Measurements from ENCODE around the gene PABPN1L.
"Not testable (repeated sequence)": the region's sequence is repeated elsewhere in the genome, so short reads cannot be mapped to it uniquely, and the experiment has no call there.

PABPN1L gene

DNA sequence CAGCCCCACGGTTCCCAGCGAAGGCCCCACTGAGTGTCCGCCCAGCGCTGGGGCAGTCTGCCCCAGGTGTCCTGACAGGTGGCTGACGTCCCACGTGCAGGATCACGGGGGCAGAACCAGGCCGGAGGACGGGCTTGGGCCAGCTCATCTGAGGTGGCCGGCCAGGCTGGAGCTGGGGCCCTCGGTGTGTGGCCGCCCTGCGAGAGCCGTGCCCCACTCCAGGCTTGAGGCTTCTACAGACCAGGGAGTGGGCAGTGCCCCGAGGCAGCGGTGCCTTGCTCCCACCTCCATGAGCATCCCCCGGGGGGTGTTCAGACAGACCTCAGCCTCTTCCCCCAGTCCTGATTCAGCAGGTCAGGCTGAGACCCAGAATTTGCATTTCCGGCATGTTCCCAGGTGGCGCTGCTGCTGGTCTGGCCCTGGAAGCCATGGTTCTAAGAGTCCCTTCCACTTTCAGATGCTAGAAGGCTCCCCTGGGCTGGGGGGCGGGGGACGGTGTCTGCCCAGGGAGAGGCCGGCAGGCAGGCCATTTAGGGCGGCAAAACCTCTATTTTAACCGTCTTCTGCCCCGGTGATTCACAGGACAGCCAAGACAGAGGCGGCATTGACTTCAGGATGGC is 35.4 kb upstream of the PABPN1L start:
- in situ Hi-C loops (cut with HindIII; ENCODE audit: low sequenced_read_pairs) = no loop called here

DNA sequence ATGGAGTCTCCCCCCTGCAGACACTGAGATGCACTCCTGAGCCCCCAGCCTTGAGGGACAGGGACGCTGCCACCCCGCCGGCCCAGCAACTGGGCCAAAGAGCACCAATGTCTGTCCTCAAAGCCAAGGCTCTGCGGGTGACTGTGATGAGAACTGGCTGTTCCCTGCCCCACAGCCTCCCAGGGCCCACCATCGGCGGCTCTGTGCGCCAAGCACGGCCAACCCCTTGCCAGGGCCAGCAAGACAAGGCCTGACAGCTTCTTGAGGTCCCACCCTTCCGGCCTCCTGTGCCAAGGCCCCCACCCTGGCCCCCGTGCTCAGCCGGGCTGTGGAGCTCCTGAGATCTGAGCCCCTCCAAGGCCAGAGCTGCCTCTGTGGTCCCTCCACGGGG is 34.2 kb upstream of the PABPN1L start:
- in situ Hi-C loops (cut with HindIII; ENCODE audit: low sequenced_read_pairs) = no loop called here

DNA sequence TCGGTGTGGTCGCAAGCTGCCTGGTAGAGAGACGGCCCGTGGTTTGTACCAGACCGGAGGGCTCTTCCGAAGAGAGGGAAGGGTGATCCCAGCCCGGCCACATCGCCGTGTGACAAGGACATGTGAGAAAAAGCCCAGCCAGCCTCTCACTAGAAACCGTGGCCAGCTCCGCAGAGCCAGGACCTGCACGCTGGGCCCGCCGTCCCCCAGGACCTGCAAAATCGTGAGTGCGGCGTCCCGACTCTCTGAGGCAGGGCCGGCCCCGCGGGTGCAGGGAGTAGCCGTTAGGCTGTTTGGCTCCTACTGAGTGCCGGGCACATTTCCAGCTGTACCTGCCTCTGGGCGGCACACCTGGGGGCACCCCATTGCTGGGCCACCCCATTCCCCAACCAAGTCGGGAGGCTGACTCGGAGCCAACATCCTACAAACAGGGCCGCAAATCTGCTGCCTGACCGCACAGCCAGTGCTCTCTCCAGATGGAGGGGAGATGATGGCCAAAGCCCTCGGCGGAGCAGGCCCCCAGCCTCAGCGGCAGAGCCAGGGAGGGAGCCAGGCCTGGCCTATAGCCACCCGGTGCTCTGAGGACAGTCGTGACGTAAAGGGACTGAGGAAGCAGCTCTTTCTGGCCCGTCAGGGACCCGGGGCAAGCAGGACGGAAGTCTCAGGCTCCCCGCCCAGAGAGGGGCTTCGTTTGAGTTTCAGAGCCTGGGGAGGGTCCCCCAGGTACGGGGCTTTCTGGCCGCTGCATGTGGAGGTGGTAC is 33.6 kb upstream of the PABPN1L start:
- in situ Hi-C loops (cut with HindIII; ENCODE audit: low sequenced_read_pairs) = no loop called here

DNA sequence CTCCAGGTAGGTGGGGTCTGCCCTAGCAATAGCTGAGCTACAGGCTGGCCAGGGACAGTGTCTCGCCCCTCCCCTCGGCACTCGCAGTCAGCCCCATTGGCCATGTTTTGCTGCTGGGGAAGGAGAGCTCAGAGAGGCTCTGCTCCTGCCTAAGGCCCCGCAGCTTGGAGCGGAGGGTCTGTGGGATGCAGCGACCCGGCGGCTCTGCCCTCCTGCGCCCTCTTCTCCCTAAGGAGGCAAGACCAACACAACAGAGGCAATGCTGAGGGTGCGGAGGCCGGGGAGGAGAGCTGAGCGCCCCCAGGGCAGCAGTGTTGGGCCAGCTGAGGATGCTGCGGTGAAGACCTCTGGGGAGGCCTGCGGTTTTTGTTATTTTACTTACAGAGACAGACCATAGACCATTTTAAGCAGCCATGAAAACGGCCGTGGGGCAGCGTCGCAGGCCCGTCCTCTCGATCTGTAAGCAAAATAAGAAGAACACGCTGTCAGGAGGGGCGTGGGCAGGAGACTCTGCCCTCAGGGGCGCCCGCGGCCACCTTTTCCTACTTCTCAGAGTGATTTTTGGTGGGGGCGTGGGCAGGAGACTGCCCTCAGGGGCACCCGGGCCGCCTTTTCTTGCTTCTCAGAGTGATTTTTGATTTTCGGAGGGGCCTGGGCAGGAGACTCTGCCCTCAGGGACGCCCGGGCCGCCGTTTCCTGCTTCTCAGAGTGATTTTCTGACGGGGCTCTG is 31.4 kb upstream of the PABPN1L start:
- in situ Hi-C loops (cut with HindIII; ENCODE audit: low sequenced_read_pairs) = no loop called here

DNA sequence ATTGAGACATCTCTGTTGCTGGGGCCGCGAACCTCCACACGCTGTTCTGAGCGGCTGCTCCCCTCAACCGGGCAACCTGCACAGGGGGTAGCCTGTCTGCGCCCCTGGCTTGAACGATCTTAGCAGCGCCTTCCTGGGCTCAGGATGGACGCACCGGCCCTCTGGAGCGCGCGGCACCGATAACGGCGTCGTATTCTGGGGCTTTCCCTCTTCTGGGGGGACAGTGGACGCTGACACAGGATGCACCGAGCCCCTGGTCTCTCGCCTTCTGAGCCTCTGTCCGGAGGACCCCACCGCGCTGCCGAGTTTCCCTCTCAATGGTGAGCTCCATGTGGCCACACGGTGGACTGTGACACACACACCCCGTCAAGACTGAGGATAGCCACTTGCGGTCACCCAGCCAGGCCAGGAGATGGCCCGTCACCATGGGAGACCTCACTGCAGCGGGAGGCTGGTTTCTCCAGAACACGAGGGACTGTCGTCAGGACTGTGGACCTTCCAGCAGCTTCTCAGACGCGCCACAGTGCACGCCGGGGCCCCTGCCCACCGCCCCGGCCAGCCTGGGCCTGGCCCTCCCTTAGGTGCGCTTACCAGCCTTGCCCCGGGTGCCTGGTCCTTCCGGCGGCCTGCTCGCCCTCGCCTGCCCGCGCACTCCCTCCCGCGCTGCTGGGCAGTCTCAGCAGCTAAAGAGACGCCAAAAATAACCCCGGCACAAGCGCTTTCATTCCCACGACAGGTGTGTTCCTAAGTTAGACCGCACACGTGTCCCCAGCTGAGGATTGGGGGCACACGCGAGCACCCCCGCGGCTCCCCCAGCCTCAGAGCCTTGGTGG is 30.0 kb upstream of the PABPN1L start:
- in situ Hi-C loops (cut with HindIII; ENCODE audit: low sequenced_read_pairs) = no loop called here

DNA sequence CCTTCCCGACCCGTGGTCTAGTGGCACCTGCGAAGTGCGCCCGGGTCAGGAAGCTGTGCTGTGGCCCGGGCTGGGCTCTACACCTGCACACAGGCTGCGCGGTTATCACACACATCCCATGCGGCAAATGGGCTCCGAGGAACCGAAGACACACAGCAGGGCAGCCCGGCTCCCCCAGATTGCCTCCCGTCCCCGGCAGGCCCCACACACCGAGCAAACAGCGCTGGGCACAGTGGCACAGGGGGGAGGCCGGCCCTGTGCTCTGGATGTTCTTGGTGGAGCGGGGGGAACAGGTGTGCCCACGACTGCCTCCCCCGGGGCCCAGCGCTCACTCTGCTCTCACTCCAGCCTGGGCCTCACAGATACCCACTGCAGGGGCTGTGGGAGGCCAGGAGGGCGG is 28.9 kb upstream of the PABPN1L start:
- in situ Hi-C loops (cut with HindIII; ENCODE audit: low sequenced_read_pairs) = no loop called here

DNA sequence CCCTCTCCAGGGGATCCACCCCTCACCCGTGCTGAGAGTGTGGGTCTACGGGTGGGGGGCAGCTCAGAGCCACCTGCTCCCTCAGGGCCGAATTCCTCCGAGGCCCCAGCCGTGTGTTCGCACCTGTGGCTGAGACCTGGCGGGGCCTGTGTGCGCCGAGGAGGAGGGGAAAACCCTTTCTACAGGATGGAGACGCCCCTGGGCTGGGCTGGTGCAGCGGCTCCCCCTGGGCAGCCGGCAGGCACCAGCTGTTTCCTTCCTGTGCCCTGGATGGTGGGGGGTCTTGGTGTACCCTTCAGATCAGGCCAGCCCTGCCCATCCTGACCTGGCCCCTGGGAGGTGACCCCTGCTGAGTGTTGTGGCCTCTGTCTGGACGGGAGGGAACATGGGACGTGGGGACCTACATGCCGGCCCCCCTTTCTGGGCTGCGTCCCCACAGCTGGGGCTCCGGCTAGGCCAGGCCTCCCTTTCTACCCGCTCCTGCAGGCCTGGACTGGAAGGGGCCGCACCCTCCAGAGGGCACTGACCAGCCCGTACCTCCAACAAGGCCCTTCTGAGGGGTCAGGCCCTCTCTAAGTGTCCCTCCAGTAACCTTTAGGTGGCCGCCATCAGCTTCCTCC is 28.3 kb upstream of the PABPN1L start:
- in situ Hi-C loops (cut with HindIII; ENCODE audit: low sequenced_read_pairs) = no loop called here

DNA sequence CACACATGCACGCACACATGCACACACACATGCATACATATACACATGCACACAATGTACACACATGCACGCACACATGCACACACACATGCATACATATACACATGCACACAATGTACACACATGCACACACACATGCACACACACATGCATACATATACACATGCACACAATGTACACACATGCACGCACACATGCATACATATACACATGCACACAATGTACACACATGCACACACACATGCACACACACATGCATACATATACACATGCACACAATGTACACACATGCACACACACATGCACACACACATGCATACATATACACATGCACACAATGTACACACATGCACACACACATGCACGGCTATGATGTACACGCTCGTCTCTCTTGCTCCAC is 27.8 kb upstream of the PABPN1L start:
- in situ Hi-C loops (cut with HindIII; ENCODE audit: low sequenced_read_pairs) = not testable (repeated sequence)

DNA sequence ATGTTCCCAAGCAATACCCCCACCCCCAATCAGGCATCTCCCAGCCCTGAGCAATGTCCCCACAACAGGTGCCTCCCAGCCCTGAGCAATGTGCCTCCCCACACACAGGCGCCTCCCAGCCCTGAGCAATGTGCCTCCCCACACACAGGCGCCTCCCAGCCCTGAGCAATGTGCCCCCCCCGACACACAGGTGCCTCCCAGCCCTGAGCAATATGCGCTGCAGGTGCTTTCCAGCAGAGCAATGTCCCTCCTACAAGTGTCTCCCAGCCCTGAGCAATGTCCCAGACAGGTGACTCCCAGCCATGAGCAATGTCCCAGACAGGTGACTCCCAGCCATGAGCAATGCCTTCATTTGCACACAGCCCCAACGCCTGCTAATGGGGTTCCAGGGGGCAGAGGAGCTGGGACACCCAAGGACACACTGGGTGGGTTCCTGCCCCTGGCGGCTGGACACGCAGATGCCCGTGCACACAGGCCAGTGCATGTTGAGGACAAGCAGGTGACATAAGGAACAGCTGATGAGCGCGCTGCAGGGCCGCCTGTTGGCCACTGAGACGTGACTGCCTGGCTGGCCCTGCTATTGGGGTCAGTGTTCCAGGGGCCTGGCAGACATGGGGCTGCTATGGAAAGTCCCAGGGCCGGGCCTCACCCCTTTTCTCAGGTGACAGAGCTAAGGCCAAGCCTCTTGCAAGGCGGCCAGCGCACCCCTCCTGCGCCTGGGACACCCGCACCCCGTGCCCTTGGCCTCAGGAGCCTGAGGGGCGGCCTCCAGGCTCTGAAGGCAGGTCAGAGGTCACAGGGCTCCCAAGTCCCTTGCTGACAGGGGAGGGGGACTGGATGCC is 26.9 kb upstream of the PABPN1L start:
- in situ Hi-C loops (cut with HindIII; ENCODE audit: low sequenced_read_pairs) = no loop called here

DNA sequence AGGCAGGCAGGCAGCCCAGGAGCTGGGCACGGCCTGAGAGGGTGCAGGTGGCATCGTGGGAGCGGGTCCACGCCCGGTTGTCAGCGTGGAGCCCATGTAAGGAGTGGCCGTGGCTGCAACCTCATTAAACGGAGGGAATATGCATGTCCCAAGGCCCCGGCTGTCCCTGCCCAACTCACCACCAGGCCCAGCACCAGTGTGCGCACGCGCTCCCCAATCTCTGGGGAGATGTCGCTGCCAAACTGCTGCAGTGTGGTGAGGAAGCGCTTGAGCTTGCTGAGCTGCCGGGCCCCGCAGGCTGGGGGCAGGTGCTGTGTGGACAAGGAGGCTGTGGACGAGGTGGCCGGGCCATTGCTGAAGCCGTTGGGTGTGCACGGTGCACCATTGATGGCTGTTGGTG is 25.6 kb upstream of the PABPN1L start:
- in situ Hi-C loops (cut with HindIII; ENCODE audit: low sequenced_read_pairs) = no loop called here

DNA sequence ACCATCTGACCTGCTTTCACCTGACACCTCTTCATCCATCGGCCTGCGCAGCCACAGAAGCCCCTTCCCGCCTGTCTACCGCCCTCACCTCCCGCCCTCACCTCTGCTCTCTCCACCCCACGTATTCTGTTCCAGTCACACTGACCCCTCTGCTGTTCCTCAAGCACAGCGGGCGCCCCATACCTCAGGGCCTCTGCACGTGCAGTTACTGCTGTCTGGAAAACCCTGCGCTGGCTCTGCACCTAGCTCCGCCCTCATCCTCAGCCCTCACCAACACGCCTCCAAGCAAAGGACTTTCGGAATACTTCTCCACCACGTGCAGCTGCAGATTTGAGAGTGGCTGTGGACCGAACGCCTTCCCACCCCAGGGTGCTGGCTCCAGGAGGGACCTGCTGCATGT is 24.6 kb upstream of the PABPN1L start:
- in situ Hi-C loops (cut with HindIII; ENCODE audit: low sequenced_read_pairs) = no loop called here

DNA sequence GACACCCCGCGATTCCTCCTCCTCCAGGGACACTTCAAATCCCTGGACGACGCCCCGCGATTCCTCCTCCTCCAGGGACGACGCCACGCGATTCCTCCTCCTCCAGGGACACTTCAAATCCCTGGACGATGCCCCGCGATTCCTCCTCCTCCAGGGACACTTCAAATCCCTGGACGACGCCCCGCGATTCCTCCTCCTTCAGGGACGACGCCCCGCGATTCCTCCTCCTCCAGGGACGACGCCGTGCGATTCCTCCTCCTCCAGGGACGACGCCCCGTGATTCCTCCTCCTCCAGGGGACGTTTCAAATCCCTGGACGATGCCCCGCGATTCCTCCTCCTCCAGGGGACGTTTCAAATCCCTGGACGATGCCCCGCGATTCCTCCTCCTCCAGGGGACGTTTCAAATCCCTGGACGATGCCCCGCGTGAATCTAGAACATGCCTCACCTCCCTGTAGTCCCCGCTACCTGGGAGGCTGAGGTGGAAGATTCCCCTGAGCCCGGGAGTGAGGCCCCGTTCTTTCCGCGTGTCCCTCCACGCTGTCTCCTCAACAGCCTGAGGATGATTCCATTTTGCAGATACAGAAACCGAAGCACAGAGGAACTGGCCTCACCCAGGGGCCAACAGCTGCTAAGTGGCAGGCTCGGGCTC is 23.4 kb upstream of the PABPN1L start:
- in situ Hi-C loops (cut with HindIII; ENCODE audit: low sequenced_read_pairs) = not testable (repeated sequence)

DNA sequence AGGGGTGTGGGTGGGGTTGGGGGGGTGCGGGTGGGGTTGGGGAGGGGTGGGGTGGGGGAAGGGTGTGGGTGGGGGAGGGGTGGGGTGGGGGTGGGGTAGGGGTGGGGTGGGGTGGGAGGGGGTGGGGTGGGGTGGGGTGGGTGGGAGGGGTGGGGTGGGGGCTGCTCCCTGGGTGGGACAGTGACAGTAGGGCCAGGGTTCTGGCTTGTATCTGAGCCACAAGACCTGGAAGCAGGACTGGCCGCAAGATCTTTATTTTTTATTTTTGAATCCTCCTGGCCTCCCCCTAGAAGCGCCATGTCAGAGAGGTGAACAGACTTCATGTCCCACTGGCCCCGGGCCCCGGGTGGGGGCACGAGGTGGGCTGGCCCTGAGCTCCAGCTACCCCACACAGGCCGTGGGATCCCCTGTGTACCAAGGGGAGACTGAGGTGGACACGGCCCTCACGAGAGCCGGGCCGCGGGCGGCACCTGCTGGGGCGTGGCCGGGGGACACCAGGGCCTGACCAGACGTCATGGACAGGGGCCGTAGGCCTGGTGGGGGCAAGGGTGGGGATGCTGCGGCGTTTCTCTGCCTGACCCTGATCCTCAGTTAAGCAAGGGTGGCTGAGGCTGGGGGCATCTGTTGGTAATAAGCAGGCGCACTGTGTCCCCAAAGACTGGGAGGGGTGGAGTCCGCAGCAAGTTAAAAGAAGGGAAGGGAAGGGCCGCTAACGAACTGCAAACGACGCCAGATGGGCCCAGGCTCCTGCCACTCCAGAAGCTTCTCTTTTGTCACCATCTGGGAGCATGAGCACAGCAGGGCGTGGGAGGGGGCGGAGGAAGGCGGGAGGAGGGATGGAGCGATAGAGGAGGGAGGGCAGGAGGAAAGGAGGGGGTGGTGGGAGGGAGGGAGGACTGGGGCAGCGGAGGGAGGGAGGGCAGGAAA is 22.3 kb upstream of the PABPN1L start:
- in situ Hi-C loops (cut with HindIII; ENCODE audit: low sequenced_read_pairs) = no loop called here

DNA sequence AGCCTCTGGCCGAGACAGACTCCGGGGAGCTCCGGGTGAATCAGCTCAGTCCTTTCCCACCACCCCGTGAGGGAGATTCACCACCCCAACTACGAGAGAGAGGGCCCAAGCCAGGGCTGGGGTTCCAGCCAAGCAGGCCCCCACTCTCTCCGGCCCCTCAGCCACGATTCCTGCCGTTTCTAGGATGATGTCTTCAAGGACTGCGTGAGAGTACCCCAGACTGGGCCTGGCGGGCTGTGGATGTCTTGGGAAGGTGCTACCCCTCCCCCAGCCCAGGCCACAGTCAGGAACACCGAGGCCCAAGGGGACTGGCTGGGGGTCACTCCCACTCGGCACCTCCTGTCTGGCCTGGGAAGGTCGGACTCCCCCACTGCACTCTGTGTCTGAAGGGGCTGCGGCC is 21.6 kb upstream of the PABPN1L start:
- in situ Hi-C loops (cut with HindIII; ENCODE audit: low sequenced_read_pairs) = no loop called here

DNA sequence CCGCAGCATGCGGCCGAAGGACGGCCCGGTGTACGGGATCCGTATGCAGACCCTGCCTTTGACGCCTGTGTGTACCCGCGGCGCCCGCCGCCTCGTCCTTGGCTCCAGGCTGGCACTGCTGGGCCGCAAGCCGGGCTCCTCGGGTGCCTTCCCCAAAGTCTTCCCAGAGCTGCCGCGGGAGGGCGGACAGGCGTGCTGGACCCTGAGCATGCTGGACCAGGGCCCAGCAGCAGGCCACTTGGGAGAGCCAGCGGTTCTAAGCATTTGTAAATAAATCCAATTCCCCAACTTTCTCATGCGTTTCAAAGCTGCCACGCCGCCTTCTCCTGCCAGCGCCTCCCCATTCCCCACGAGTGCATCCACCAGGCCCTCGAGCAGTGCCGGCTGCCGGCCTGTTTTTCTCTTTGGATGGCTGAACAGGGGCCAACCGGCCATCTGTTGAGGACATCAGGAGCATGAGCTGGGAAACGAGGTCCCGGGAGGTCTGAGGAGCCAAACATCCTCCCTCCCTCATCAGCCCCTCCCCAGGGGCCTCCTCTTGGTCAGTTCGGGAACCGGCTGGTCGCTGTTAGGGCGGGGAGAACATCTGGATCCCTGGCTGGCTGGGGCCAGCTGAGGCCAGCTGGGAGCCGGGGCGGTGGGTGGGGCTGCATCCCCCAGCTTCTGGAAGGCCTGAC is 20.5 kb upstream of the PABPN1L start:
- in situ Hi-C loops (cut with HindIII; ENCODE audit: low sequenced_read_pairs) = no loop called here

DNA sequence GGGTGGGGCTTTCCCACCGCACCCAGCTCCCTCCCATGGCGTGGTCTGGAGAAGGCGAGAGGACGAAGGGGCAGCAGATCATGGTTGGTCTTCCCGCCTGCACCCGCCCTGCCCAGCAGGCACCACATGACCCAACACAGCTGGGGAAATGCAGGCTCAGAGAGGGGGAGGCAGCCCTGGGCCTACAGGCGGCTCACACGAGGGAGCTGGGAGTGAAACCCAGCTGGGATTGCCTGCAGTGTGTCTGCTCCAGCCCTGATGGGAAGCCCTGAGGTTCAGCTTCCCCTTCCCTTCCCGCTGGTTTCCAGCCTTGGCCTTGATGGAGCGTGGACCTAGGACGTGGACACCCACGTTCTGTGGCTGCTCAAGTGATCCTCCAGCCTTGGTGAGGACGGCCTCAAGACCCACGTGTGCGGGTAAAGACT is 20.0 kb upstream of the PABPN1L start:
- in situ Hi-C loops (cut with HindIII; ENCODE audit: low sequenced_read_pairs) = no loop called here

DNA sequence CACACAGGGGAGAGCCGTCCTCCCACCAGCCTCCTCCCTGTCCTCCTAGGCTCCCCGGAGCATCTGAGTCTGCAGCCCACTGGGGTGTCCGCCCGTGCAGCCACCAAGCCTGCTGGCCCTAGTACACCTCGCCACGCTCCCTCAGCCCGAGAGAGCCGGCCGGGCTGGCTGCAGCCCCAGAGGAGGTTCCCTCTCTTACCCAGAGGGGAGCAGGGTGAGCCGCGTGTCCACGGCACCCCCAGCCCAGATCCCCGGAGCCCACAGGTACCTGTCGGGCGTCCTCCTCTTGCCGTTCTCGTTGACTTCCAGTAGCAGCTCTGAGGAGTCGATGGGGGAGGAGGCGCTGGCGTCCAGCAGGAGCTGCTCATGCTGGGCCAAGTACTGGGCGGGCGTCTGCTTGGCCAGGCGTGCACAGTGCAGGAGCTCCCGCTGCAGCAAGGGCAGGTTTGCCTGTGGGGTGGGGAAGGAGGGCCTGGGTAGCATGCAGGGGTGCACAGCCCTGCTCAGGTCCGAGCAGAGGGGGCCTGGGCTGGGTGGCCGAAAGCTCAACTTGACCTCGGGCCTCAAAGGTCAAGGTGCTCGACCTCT is 19.3 kb upstream of the PABPN1L start:
- in situ Hi-C loops (cut with HindIII; ENCODE audit: low sequenced_read_pairs) = no loop called here
